Panc1 (cell line): ENCODE measurements around the gene GNB1.

Experiments
- REST ChIP-seq, 2 experiments: IDR thresholded peaks; 2 replicates each; pipeline ENCODE4 v1.6.1; 2011 to 2012; ENCODE audit warnings: low read depth in 2 of 2, control low read depth in 1 of 2, low read length in 1 of 2, mild to moderate bottlenecking in 1 of 2, moderate library complexity in 1 of 2; ENCODE audit not compliant: insufficient read depth in 1 of 2
- SIN3A ChIP-seq: IDR thresholded peaks from 2 replicates; pipeline ENCODE4 v1.6.1; 2012; ENCODE audit warnings: low read depth, mild to moderate bottlenecking, low read length, moderate library complexity, borderline replicate concordance; ENCODE audit not compliant: insufficient read depth
- TF ChIP-seq, protein P1 (sequence below): fragments of 450-650 bp; IDR thresholded peaks from 2 replicates; pipeline ENCODE4 v1.5.1; 2017; ENCODE audit warnings: mild to moderate bottlenecking

DNA sequence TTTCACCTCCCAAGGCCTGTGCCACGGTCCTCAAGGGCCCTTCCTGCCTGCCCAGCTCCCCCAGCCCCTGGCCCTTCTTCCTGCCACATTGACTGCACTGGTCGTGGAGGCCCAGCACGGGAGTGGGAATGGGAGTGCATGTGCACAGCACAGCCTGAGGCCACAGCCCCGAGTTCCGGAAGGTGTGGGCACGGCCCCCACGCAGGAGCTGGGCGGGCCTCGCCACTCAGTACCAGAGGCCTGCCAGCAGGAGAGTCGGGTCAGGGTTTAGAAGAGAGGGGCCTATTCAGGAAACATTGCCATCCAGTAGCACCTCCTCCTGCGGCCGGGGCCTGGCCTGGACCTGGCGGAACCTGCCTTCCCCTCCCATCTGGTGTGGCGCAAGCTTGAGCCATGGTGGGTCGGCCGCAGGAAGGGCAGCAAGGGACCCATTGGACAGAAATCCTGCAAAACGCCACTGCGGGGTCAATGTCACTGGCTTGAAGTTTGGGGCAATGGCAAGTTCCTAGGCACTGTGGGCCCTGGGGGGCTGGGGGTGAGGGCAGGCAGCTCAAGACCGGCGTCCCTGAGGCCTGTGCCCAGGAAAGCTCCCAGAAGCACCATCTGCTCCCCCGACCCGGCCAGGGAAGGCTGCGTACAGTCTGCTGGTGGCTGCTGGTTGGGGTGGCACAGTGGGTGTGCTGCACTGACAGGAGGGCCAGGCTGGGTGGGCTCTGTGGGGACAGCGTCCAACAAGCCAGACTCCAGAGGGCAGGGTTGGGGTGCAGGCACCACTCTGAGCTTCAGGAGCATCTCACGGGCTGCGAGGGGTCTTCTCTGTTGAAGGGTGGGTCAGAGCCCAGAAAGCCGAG is 29.9 kb upstream of the GNB1 start:
- TF ChIP-seq, protein P1, sequence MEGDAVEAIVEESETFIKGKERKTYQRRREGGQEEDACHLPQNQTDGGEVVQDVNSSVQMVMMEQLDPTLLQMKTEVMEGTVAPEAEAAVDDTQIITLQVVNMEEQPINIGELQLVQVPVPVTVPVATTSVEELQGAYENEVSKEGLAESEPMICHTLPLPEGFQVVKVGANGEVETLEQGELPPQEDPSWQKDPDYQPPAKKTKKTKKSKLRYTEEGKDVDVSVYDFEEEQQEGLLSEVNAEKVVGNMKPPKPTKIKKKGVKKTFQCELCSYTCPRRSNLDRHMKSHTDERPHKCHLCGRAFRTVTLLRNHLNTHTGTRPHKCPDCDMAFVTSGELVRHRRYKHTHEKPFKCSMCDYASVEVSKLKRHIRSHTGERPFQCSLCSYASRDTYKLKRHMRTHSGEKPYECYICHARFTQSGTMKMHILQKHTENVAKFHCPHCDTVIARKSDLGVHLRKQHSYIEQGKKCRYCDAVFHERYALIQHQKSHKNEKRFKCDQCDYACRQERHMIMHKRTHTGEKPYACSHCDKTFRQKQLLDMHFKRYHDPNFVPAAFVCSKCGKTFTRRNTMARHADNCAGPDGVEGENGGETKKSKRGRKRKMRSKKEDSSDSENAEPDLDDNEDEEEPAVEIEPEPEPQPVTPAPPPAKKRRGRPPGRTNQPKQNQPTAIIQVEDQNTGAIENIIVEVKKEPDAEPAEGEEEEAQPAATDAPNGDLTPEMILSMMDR = no peak
- TF ChIP-seq REST (IDR thresholded peaks at IDR 0.05; ENCODE audit: insufficient read depth in 1 of 2, low read depth in 2 of 2, low read length in 1 of 2) (no peak), SIN3A (no peak)
